ENCODE results near the gene HSP90B1. TPM values are rescaled to one million over a fixed set of nuclear protein-coding genes. Genes with fewer than 3 reads are reported as not detected.

HSP90B1 gene
- total and polyA plus RNA-seq, 8 donors = 72.6 to 515 (median 308) TPM

DNA sequence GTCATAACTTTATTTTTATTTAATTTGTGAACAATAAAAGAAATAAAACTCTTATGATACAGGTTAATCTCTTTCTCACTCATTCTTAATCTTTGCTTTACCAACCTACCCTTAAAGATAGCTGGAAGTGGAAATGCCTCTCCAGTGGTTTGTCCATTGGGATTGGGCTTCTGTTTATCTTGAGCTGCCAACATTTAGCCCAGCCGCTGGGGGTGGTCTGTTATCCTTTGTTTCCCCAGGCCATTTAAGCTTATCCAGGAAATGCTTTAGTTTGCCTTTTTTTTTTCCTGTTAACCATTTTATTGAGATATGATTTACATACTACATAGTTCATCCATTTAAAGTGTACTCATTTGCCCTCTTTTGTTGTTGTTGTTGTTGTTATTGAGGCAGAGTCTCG, 43.7 kb downstream of the HSP90B1 start:
- no peaks in the 10 kb centered on the region for H3K9me3 ChIP-seq
- H3K27ac ChIP-seq = no peak overlapping the region
- peaks cover 10 to 48% (median 25%) of the 10 kb centered on the region in 4 donors for H3K36me3 ChIP-seq
- DNase-seq = no peak
- no peaks in the 10 kb centered on the region for H3K27me3 ChIP-seq
- peaks cover 7 to 46% (median 34%) of the 10 kb centered on the region in 4 donors for H3K4me1 ChIP-seq
- intact Hi-C loops (cut with DNase I; ENCODE audit: low total_unique reads) = no loop called here
- TF ChIP-seq, protein P1, sequence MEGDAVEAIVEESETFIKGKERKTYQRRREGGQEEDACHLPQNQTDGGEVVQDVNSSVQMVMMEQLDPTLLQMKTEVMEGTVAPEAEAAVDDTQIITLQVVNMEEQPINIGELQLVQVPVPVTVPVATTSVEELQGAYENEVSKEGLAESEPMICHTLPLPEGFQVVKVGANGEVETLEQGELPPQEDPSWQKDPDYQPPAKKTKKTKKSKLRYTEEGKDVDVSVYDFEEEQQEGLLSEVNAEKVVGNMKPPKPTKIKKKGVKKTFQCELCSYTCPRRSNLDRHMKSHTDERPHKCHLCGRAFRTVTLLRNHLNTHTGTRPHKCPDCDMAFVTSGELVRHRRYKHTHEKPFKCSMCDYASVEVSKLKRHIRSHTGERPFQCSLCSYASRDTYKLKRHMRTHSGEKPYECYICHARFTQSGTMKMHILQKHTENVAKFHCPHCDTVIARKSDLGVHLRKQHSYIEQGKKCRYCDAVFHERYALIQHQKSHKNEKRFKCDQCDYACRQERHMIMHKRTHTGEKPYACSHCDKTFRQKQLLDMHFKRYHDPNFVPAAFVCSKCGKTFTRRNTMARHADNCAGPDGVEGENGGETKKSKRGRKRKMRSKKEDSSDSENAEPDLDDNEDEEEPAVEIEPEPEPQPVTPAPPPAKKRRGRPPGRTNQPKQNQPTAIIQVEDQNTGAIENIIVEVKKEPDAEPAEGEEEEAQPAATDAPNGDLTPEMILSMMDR (IDR thresholded peaks at IDR 0.05) = no peak
- TF ChIP-seq EP300 (IDR thresholded peaks at IDR 0.05) (no peak), POLR2AphosphoS5 (IDR thresholded peaks at IDR 0.05) (no peak), POLR2A (IDR thresholded peaks at IDR 0.05) (no peak)
- no peak overlapping the region for H3K4me3 ChIP-seq
- WGBS, 5 donors = 56 to 78% (median 72%) methylated on average over 2 of the region's 2 CpGs

- DNase-seq = no peak
- Histone ChIP-seq H3K36me3 (peaks cover 14 to 63% (median 39%) of the 10 kb centered on the region in 4 donors), H3K4me3 (no peak overlapping the region), H3K27ac (no peak overlapping the region), H3K4me1 (peaks cover 0 to 33% (median 19%) of the 10 kb centered on the region in 4 donors), H3K9me3 (no peaks in the 10 kb centered on the region), H3K27me3 (no peaks in the 10 kb centered on the region)
- 74 to 97% (median 83%) methylated on average over 2 of the region's 2 CpGs for whole genome bisulfite sequencing, 5 donors
- TF ChIP-seq POLR2A (IDR thresholded peaks at IDR 0.05) (no peak), EP300 (IDR thresholded peaks at IDR 0.05) (no peak), POLR2AphosphoS5 (IDR thresholded peaks at IDR 0.05) (no peak)
- TF ChIP-seq, protein P1 (IDR thresholded peaks at IDR 0.05) = no peak
- intact Hi-C loops (cut with DNase I; ENCODE audit: low total_unique reads) = no loop called here
These were observed 45.2 kb downstream of the HSP90B1 start for GRCh38 chr12:103975368-103975767.

DNA sequence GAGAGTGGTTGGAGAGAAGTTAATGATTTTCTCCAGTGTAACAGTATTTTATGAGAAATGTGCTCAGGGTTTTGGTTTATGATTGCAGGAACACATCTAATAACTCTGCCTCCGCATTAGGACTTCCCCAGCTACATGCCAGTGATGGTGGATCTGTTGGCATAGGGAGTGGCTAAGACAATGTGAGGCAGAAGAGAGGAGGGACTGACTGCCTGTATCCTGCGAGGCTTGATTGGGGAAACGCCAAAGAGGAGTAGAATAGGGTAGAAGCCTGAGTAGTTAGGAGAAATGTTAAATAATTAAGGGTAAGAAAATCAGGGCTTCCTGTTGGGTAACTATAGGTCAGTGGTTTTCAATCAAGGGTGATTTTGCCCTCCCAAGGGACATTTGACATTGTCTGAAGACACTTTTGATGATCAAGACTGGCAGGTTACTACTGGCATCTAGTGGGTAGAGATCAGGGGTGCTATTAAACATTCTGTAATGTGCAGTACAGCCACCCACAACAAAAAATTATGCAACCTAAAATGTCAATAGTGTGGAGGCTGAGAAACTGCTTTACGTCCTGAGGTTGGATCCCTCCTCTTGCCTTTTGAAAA, 48.3 kb downstream of the HSP90B1 start:
- DNase-seq = no peak
- Histone ChIP-seq H3K27ac (no peak overlapping the region), H3K4me1 (peaks cover 0 to 13% (median 4%) of the 10 kb centered on the region in 4 donors), H3K4me3 (no peak overlapping the region), H3K36me3 (peaks cover 40 to 89% (median 68%) of the 10 kb centered on the region in 4 donors), H3K27me3 (no peaks in the 10 kb centered on the region), H3K9me3 (no peaks in the 10 kb centered on the region)
- TF ChIP-seq POLR2A (IDR thresholded peaks at IDR 0.05) = no peak
- TF ChIP-seq POLR2AphosphoS5 (IDR thresholded peaks at IDR 0.05) = no peak
- intact Hi-C loops (cut with DNase I; ENCODE audit: low total_unique reads) = no loop called here
- WGBS, 5 donors = 85 to 96% (median 93%) methylated on average over 4 of the region's 4 CpGs

DNA sequence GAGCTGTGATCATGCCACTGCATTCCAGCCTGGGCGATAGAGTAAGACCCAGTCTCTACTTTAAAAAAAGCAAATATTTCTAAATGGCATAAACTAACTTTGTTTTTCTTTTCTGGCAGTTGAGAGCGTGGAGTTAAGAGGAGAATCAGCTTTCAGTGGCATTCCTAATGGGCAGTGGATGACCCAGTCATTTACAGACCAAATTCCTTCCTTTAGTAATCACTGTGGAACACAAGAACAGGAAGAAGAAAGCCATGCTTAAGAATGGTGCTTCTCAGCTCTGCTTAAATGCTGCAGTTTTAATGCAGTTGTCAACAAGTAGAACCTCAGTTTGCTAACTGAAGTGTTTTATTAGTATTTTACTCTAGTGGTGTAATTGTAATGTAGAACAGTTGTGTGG, 56.6 kb downstream of the HSP90B1 start:
- Histone ChIP-seq H3K27me3 (no peaks in the 10 kb centered on the region), H3K27ac (no peak overlapping the region), H3K36me3 (peaks cover 55 to 83% (median 75%) of the 10 kb centered on the region in 4 donors), H3K9me3 (no peaks in the 10 kb centered on the region), H3K4me1 (no peaks in the 10 kb centered on the region), H3K4me3 (no peak overlapping the region)
- WGBS, 5 donors = 66 to 97% (median 86%) methylated on average over 2 of the region's 2 CpGs
- TF ChIP-seq POLR2A (IDR thresholded peaks at IDR 0.05) = no peak
- TF ChIP-seq EP300 (IDR thresholded peaks at IDR 0.05) = no peak
- TF ChIP-seq, protein P1 (IDR thresholded peaks at IDR 0.05) = no peak
- no peak for TF ChIP-seq POLR2AphosphoS5 (IDR thresholded peaks at IDR 0.05)
- no peak for DNase-seq
- intact Hi-C loops (cut with DNase I; ENCODE audit: low total_unique reads) = no loop called here

GRCh38 chr12:103994235-103994634, 64.0 kb downstream of the HSP90B1 start:
- TF ChIP-seq EP300 (IDR thresholded peaks at IDR 0.05) (no peak), POLR2A (IDR thresholded peaks at IDR 0.05) (no peak), POLR2AphosphoS5 (IDR thresholded peaks at IDR 0.05) (no peak)
- TF ChIP-seq, protein P1 (IDR thresholded peaks at IDR 0.05) = no peak
- Histone ChIP-seq H3K4me1 (no peaks in the 10 kb centered on the region), H3K4me3 (no peak overlapping the region), H3K36me3 (peaks cover 3 to 22% (median 11%) of the 10 kb centered on the region in 4 donors), H3K27ac (no peak overlapping the region), H3K9me3 (no peaks in the 10 kb centered on the region), H3K27me3 (no peaks in the 10 kb centered on the region)
- DNase-seq = no peak
- intact Hi-C loops (cut with DNase I; ENCODE audit: low total_unique reads) = no loop called here
- 82 to 90% (median 88%) methylated on average over 4 of the region's 4 CpGs for WGBS, 5 donors

Data from stomach (tissue), 9 donors.